Esophagus squamous epithelium (tissue), 5 donors: ENCODE results near the gene ZNF333. TPM values are rescaled to one million over a fixed set of nuclear protein-coding genes. Genes with fewer than 3 reads are reported as not detected.

ENCODE experiments used
- DNase-seq: peaks from one replicate; lab custom pipeline; 2025; lab: John Stamatoyannopoulos, UW
- H3K27ac ChIP-seq, 4 donors: fragments of 200-600 bp; sonication (generic); one replicate each; pipeline ENCODE4 v1.5.1; 2016 to 2019; ENCODE audit warnings: mild to moderate bottlenecking in 1 of 4
- H3K27me3 ChIP-seq, 4 donors: fragments of 200-600 bp; sonication (generic); 1 replicate in 3 of 4; 2 replicates in 1 of 4; pipeline versions ENCODE4 v1.5.1 to v1.6.0; 2017 to 2021; ENCODE audit warnings: antibody characterized with exemption in 1 of 4
- H3K36me3 ChIP-seq, 3 donors: fragments of 200-600 bp; sonication (generic); one replicate each; pipeline ENCODE4 v1.5.1; 2016 to 2019
- H3K4me1 ChIP-seq, 3 donors: fragments of 200-600 bp; sonication (generic); one replicate each; pipeline ENCODE4 v1.5.1; 2017 to 2019
- H3K4me3 ChIP-seq, 4 donors: fragments of 200-600 bp; sonication (generic); 1 replicate in 3 of 4; 2 replicates in 1 of 4; pipeline ENCODE4 v1.5.1; 2016 to 2019; ENCODE audit warnings: mild to moderate bottlenecking in 2 of 4, moderate library complexity in 1 of 4
- H3K9me3 ChIP-seq, 3 donors: fragments of 200-600 bp; sonication (generic); one replicate each; pipeline ENCODE4 v1.5.1; 2016 to 2019
- CTCF ChIP-seq, 6 experiments: fragments of 450-650 bp in 4 of 6; fragments of 200-600 bp in 2 of 6; sonication (generic) in 2 of 6; IDR thresholded peaks; one replicate each; pipeline ENCODE4 v1.5.1; 2016 to 2019; ENCODE audit warnings: antibody characterized with exemption in 6 of 6, mild to moderate bottlenecking in 4 of 6, moderate library complexity in 4 of 6
- POLR2A ChIP-seq, 4 donors: fragments of 450-650 bp; IDR thresholded peaks; one replicate each; pipeline ENCODE4 v1.6.1; 2017; ENCODE audit warnings: antibody characterized with exemption in 4 of 4, mild to moderate bottlenecking in 4 of 4, moderate library complexity in 3 of 4
- WGBS, 2 donors: methylation state at CpG; one replicate each; pipeline ENCODE4 v1.1.5; 2018; 5-methylcytosine and 5-hydroxymethylcytosine counted together
- intact Hi-C: fragments of 100-400 bp; cut with DNase I; formaldehyde crosslinking; loops from one replicate; pipeline ENCODE4 v1.15.0; 2022
- total RNA-seq, 4 donors: library from RNA; depleted of rRNA; stranded (reverse); fragments of >200 nt; gene quantifications; one replicate each; pipeline ENCODE4 v1.1.0, GENCODE V29; 2016
- donor health status: DM: yes; HTN: yes; CAD: no.

ZNF333 gene
- total RNA-seq, 4 donors from 2014 or later: 1.1 to 20.2 (median 3.9) TPM

GRCh38 chr19:14669940-14670339 is 19.9 kb upstream of the ZNF333 start:
- Histone ChIP-seq H3K36me3 (no peaks in the 10 kb centered on the region), H3K27ac (no peak overlapping the region), H3K27me3 (peaks cover 0 to 26% (median 0%) of the 10 kb centered on the region in 4 donors), H3K4me3 (no peak overlapping the region), H3K4me1 (no peaks in the 10 kb centered on the region), H3K9me3 (peaks cover 0 to 17% (median 0%) of the 10 kb centered on the region in 3 donors)
- no peak for TF ChIP-seq POLR2A (IDR thresholded peaks at IDR 0.05)
- no peak for TF ChIP-seq CTCF (IDR thresholded peaks at IDR 0.05)
- 59 to 78% methylated on average over 3 of the region's 3 CpGs for WGBS, 2 donors
- DNase-seq: no peak
- intact Hi-C loops: no loop called here

GRCh38 chr19:14670408-14670807 is 19.4 kb upstream of the ZNF333 start:
- no peaks in the 10 kb centered on the region for H3K36me3 ChIP-seq
- 47 to 52% methylated on average over 2 of the region's 2 CpGs for WGBS, 2 donors
- H3K9me3 ChIP-seq: peaks cover 0 to 17% (median 0%) of the 10 kb centered on the region in 3 donors
- H3K27me3 ChIP-seq: peaks cover 0 to 30% (median 0%) of the 10 kb centered on the region in 4 donors
- intact Hi-C loops: no loop called here
- DNase-seq: no peak
- H3K27ac ChIP-seq: no peak overlapping the region
- TF ChIP-seq CTCF (IDR thresholded peaks at IDR 0.05) (no peak), POLR2A (IDR thresholded peaks at IDR 0.05) (no peak)
- H3K4me3 ChIP-seq: no peak overlapping the region
- no peaks in the 10 kb centered on the region for H3K4me1 ChIP-seq

- H3K36me3 ChIP-seq: no peaks in the 10 kb centered on the region
- peaks cover 0 to 38% (median 0%) of the 10 kb centered on the region in 4 donors for H3K27me3 ChIP-seq
- H3K9me3 ChIP-seq: peaks cover 0 to 17% (median 0%) of the 10 kb centered on the region in 3 donors
- WGBS, 2 donors: 60 to 78% methylated on average over 2 to 3 of the region's 3 CpGs
- no peak overlapping the region for H3K4me3 ChIP-seq
- H3K27ac ChIP-seq: peak overlapping the region in 1 of 4 donors; percentile 5
- intact Hi-C loops: no loop called here
- no peak for TF ChIP-seq CTCF (IDR thresholded peaks at IDR 0.05)
- no peak for TF ChIP-seq POLR2A (IDR thresholded peaks at IDR 0.05)
- H3K4me1 ChIP-seq: no peaks in the 10 kb centered on the region
- DNase-seq: no peak
Measured at GRCh38 chr19:14672188-14672872, 17.5 kb upstream of the ZNF333 start.

GRCh38 chr19:14673088-14673487 is 16.8 kb upstream of the ZNF333 start:
- intact Hi-C loops: no loop called here
- Histone ChIP-seq H3K27ac (no peak overlapping the region), H3K27me3 (peaks cover 0 to 38% (median 0%) of the 10 kb centered on the region in 4 donors), H3K4me3 (no peak overlapping the region), H3K4me1 (no peaks in the 10 kb centered on the region), H3K36me3 (no peaks in the 10 kb centered on the region), H3K9me3 (peaks cover 0 to 17% (median 0%) of the 10 kb centered on the region in 3 donors)
- TF ChIP-seq POLR2A (IDR thresholded peaks at IDR 0.05) (no peak), CTCF (IDR thresholded peaks at IDR 0.05) (no peak)
- WGBS, 2 donors: 56 to 74% methylated on average over 1 of the region's 1 CpG
- no peak for DNase-seq

GRCh38 chr19:14674764-14675163 is 15.1 kb upstream of the ZNF333 start, which contains the start of gene ADGRE3:
ADGRE3 (minus strand) TSS chr19:14674844; CDS start chr19:14674770, 74 bp downstream.
- WGBS, 2 donors: 38 to 44% methylated on average over 6 of the region's 6 CpGs
- H3K4me3 ChIP-seq: no peak within 1 kb of the TSS
- H3K4me1 ChIP-seq: no peaks in the 10 kb centered on the region
- H3K9me3 ChIP-seq: peaks cover 0 to 10% (median 0%) of the 10 kb centered on the region in 3 donors
- intact Hi-C loops: no loop called here
- no peaks in the 10 kb centered on the region for H3K36me3 ChIP-seq
- no peak within 1 kb of the TSS for H3K27ac ChIP-seq
- DNase-seq: no peak
- peaks cover 0 to 38% (median 0%) of the 10 kb centered on the region in 4 donors for H3K27me3 ChIP-seq
- no peak for TF ChIP-seq CTCF (IDR thresholded peaks at IDR 0.05)
- no peak for TF ChIP-seq POLR2A (IDR thresholded peaks at IDR 0.05)
